ENCODE data around the gene ARID1B.
A peak's percentile ranks its signal among the peaks of the same experiment; 100 is the strongest.

Gene ARID1B

GRCh38 chr6:157065366-157065765 lies 288.2 kb downstream of the ARID1B start:
- TF ChIP-seq, protein P1, sequence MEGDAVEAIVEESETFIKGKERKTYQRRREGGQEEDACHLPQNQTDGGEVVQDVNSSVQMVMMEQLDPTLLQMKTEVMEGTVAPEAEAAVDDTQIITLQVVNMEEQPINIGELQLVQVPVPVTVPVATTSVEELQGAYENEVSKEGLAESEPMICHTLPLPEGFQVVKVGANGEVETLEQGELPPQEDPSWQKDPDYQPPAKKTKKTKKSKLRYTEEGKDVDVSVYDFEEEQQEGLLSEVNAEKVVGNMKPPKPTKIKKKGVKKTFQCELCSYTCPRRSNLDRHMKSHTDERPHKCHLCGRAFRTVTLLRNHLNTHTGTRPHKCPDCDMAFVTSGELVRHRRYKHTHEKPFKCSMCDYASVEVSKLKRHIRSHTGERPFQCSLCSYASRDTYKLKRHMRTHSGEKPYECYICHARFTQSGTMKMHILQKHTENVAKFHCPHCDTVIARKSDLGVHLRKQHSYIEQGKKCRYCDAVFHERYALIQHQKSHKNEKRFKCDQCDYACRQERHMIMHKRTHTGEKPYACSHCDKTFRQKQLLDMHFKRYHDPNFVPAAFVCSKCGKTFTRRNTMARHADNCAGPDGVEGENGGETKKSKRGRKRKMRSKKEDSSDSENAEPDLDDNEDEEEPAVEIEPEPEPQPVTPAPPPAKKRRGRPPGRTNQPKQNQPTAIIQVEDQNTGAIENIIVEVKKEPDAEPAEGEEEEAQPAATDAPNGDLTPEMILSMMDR (IDR thresholded peaks at IDR 0.05; ENCODE audit: extremely low read depth, missing control alignments), result no peak
- DNase-seq (ENCODE audit: low spot score), result no peak

DNA sequence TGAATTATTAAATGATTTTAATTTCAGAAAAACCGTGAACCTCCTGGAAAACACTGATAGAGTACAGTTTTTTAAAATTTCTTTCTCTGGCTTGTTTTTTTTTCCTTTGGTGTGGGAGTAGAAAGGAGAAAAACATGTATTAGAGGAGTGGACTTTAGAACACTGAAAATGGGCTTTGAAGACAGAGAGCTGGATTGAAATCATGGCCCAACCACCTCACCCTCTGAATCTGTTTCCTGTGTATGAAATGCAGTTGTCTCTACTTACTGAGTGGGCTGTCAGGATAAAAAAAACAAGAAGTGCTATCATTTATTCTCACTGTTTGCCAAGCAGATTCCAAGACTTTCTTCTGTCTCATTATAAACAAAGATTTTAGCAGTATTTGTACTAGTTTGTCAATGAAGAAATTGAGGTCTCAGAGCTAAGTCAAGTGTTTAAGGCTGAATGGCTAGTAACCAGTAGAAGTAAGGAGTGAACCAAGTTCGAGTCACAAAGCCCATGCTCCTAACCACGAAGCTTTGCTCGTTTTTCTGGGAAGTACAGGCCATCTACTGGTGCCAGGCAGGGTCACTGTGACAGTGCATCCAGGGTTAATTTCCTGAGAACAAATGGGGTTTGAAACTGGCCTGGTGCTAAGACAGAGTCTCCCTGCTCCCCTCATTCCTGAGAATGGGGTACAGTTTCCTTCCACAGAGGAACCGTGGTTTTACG lies 289.8 kb downstream of the ARID1B start:
- DNase-seq (ENCODE audit: low spot score), result no peak
- TF ChIP-seq, protein P1 (IDR thresholded peaks at IDR 0.05; ENCODE audit: extremely low read depth, missing control alignments), result no peak

DNA sequence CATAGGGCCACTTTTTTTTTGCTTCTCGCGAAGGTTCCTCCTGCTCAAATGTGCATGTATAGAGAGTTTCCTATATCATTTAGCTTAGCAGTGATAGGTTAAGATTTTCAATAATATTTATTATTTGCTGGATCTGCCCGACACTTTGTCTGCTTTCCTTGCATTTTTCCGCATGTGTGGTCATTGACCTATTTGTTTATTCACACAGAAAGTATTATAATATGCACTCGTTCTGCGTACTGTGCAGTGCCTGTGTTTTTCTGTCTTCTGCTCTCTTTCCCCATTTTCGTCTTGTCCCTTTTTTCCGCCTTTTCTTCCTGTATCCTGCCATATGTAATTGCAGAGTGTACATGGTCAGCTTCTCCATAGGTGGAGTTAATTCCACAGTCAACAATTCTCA lies 290.3 kb downstream of the ARID1B start:
- DNase-seq (ENCODE audit: low spot score), result no peak
- TF ChIP-seq, protein P1 (IDR thresholded peaks at IDR 0.05; ENCODE audit: extremely low read depth, missing control alignments), result no peak

DNA sequence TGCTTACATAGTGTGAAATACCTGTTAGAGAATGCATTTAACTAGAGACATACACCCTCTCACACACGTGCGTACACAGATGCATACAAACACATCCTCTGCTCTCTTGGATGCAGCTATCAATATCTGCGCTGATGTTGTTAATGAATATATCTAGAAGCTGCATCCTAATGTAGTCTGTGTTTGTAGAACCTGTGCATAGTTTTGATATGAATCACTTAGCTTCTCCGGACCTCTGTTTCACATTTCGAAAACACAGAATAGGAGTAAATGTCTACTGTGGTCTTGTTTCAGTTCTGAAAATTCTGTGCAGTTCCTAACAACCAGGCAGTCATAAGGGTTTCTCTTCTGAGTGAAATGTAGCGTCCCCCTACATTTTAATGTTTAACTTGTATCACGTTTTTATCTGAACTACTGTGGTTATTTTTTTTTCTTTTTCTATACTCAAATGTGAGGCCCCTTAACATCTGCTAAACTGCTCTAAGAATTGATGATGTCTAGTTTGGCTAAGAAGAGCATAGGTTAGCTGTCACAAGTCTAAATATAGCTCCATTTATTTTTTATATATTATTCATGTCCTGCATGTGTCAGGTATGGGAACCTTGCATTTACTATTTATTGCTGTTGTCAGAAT lies 291.6 kb downstream of the ARID1B start:
- TF ChIP-seq, protein P1 (IDR thresholded peaks at IDR 0.05; ENCODE audit: extremely low read depth, missing control alignments), result no peak
- DNase-seq (ENCODE audit: low spot score), result peak; percentile 64

- DNase-seq (ENCODE audit: low spot score), result no peak
- TF ChIP-seq, protein P1 (IDR thresholded peaks at IDR 0.05; ENCODE audit: extremely low read depth, missing control alignments), result no peak
Observed at GRCh38 chr6:157069585-157069984, 292.4 kb downstream of the ARID1B start.

DNA sequence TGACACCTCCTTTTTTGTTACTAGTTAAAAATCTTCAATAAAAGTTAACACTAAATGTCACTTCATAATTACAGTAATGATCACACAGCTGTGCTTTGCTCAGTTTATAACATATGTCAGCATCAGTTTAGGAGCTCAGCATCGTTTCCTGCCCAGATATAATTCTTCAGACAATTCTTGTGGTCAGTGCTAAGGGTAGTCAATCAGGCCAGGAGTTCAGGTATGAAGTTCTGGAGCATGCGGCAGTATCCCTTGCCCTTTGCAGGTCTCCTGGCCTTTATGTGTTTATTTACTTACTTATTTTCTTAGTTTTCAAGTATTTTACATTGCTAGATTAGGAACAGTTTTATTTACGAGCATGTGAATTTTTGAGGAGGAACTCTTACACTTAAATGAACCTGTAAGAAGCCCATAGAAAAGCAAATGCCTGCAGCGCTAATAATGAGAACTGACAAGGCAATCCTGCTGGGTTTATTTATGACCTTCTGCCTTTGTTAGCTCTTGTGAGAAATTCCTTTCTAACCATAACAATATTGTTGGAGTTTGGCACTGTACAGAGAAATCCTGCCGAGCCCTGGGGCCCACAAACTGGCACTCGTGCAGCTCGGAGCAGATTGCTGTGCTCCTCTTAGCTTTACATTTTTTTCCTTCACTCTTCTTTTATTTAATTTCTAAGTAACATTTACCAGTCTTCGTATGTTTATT lies 293.4 kb downstream of the ARID1B start:
- DNase-seq (ENCODE audit: low spot score), result no peak
- TF ChIP-seq, protein P1 (IDR thresholded peaks at IDR 0.05; ENCODE audit: extremely low read depth, missing control alignments), result no peak

- TF ChIP-seq, protein P1 (IDR thresholded peaks at IDR 0.05; ENCODE audit: extremely low read depth, missing control alignments), result no peak
- no peak for DNase-seq (ENCODE audit: low spot score)
Observed at GRCh38 chr6:157072128-157072527, 294.9 kb downstream of the ARID1B start.
